Endothelial cell of umbilical vein (primary cell): ENCODE data around the gene TENM4. TPM values are rescaled to one million over a fixed set of nuclear protein-coding genes. Genes with fewer than 3 reads are reported as not detected.

Source experiments
- BruUV-seq: library from RNA; stranded (reverse); fragments of 400-500 nt; replicated peaks from 2 replicates; lab custom pipeline; 2021; lab: Mats Ljungman, UMichigan
- CTCF ChIA-PET: fragments of 300-600, 350-600 bp; sonication (Branson Sonifier 250); formaldehyde crosslinking; loops from one replicate; lab custom pipeline; 2021; ENCODE audit warnings: antibody characterized with exemption, inconsistent platforms; lab: Charles Lee
- POLR2A ChIA-PET: fragments of 300-600, 350-600 bp; sonication (Branson Sonifier 250); formaldehyde crosslinking; loops from one replicate; lab custom pipeline; 2021; ENCODE audit warnings: antibody characterized with exemption, inconsistent platforms; lab: Charles Lee
- DNase-seq: peaks from one replicate; pipeline ENCODE4 v3.0.0-alpha.2; 2011; ENCODE audit warnings: low read depth, low spot score
- FAIRE-seq: peaks from 2 replicates; lab custom pipeline; 2011; peaks lifted over from hg19 to GRCh38; lab: Jason Lieb, UNC
- H2AFZ ChIP-seq: 2 replicates; pipeline ENCODE4 v1.6.0; 2012; ENCODE audit warnings: low read depth, low read length, control low read depth, inconsistent platforms
- H3K27ac ChIP-seq: 2 replicates; pipeline ENCODE4 v1.5.1; 2011; ENCODE audit warnings: low read depth, mild to moderate bottlenecking, control low read depth, low read length, moderate library complexity; ENCODE audit not compliant: insufficient read depth
- H3K27me3 ChIP-seq, 2 experiments: 2 replicates each; pipeline versions ENCODE4 v1.6.0 to v1.6.1; 2011; ENCODE audit warnings: low read length in 2 of 2, mixed read lengths in 1 of 2; ENCODE audit not compliant: control insufficient read depth in 2 of 2, insufficient read depth in 2 of 2
- H3K36me3 ChIP-seq, 2 experiments: 2 replicates in 1 of 2; 3 replicates in 1 of 2; pipeline ENCODE4 v1.5.1; 2011; ENCODE audit warnings: low read length in 2 of 2, mild to moderate bottlenecking in 1 of 2, moderate library complexity in 1 of 2; ENCODE audit not compliant: control insufficient read depth in 2 of 2, insufficient read depth in 2 of 2; ENCODE audit errors: extremely low read depth in 1 of 2
- H3K4me1 ChIP-seq: 3 replicates; pipeline ENCODE4 v1.5.1; 2011; ENCODE audit warnings: mild to moderate bottlenecking, low read length; ENCODE audit not compliant: control insufficient read depth, insufficient read depth; ENCODE audit errors: extremely low read depth
- H3K4me2 ChIP-seq: 2 replicates; pipeline ENCODE4 v1.6.1; 2011; ENCODE audit warnings: low read length, control low read depth, mixed read lengths; ENCODE audit not compliant: insufficient read depth
- H3K4me3 ChIP-seq, 3 experiments: fragments of 200-600 bp in 1 of 3; sonication (generic), shearing (Covaris generic) in 1 of 3; replicated peaks in 1 of 3; 2 replicates each; pipeline ENCODE4 v1.5.1; 2011 to 2016; ENCODE audit warnings: control low read depth in 3 of 3, low read length in 3 of 3, mild to moderate bottlenecking in 2 of 3, inconsistent platforms in 1 of 3, low read depth in 1 of 3, moderate library complexity in 1 of 3; ENCODE audit not compliant: insufficient read depth in 1 of 3
- H3K79me2 ChIP-seq: 2 replicates; pipeline ENCODE4 v1.6.0; 2012; ENCODE audit warnings: low read length, inconsistent platforms; ENCODE audit not compliant: control insufficient read depth, insufficient read depth
- H3K9ac ChIP-seq: replicated peaks from 2 replicates; pipeline ENCODE3; 2011; ENCODE audit warnings: low read length, control low read depth; ENCODE audit not compliant: insufficient read depth; ENCODE audit errors: extremely low read depth
- H3K9me1 ChIP-seq: replicated peaks from 3 replicates; pipeline ENCODE4 v1.6.0; 2011; ENCODE audit warnings: mild to moderate bottlenecking, low read length; ENCODE audit not compliant: control insufficient read depth, insufficient read depth; ENCODE audit errors: extremely low read depth
- H3K9me3 ChIP-seq: replicated peaks from 2 replicates; pipeline ENCODE4 v1.5.1; 2012; ENCODE audit warnings: low read length, inconsistent platforms; ENCODE audit not compliant: control insufficient read depth, insufficient read depth
- H4K20me1 ChIP-seq: replicated peaks from 2 replicates; pipeline ENCODE3; 2011; ENCODE audit warnings: mild to moderate bottlenecking, low read length; ENCODE audit not compliant: control insufficient read depth, insufficient read depth; ENCODE audit errors: extremely low read depth
- GATA2 ChIP-seq: IDR thresholded peaks from 2 replicates; pipeline ENCODE4 v1.7.0; 2011; ENCODE audit warnings: low read depth, mild to moderate bottlenecking, moderate library complexity, mixed read lengths, low read length; ENCODE audit not compliant: insufficient read length, insufficient read depth
- POLR2A ChIP-seq: IDR thresholded peaks from 2 replicates; pipeline ENCODE4 v1.6.1; 2012; ENCODE audit warnings: low read depth, mild to moderate bottlenecking, control low read depth, low read length
- POLR2AphosphoS5 ChIP-seq: IDR thresholded peaks from 2 replicates; pipeline ENCODE4 v1.6.1; 2012; ENCODE audit warnings: low read depth, mild to moderate bottlenecking, control low read depth, low read length, moderate library complexity; ENCODE audit not compliant: insufficient read depth
- dilution Hi-C: fragments of 300-500 bp; cut with MboI; formaldehyde crosslinking; loops from one replicate; pipeline ENCODE4 v1.15.0; 2019; ENCODE audit warnings: low sequenced_read_pairs; ENCODE audit not compliant: extremely low pct_ligation_motif_present
- intact Hi-C: fragments of 100-400 bp; cut with micrococcal nuclease; formaldehyde crosslinking; loops from one replicate; pipeline ENCODE4 v1.10.0; 2022
- polyA plus RNA-seq, 4 experiments: library from polyadenylated mRNA; depleted of rRNA in 3 of 4; stranded (reverse) in 3 of 4; unstranded in 1 of 4; fragments of >200 nt; gene quantifications; 2 replicates each; pipeline versions ENCODE4 v1.2.1 to v1.2.3, GENCODE V29; 2011 to 2012; ENCODE audit warnings: missing spikeins in 1 of 4
- total RNA-seq: library from RNA; stranded (reverse); gene quantifications from 2 replicates; pipeline ENCODE4 v1.2.3, GENCODE V29; 2021
- TF ChIP-seq, protein P1 (sequence below), 2 donors: IDR thresholded peaks; 1 replicate in 1 of 2; 2 replicates in 1 of 2; pipeline ENCODE4 v1.5.1; 2011; ENCODE audit warnings: low read length in 2 of 2, mild to moderate bottlenecking in 2 of 2, moderate library complexity in 2 of 2, control low read depth in 1 of 2, inconsistent platforms in 1 of 2, low read depth in 1 of 2; ENCODE audit not compliant: insufficient read depth in 1 of 2; ENCODE audit errors: extremely low read depth in 1 of 2
- TF ChIP-seq, protein P2 (sequence below): IDR thresholded peaks from 2 replicates; pipeline ENCODE4 v1.6.1; 2011; ENCODE audit not compliant: insufficient read depth, insufficient read length

The TENM4 gene
- total and polyA plus RNA-seq, 2 donors (not counting 3 experiments of a cell fraction or from before 2014, with no cell fraction given), result 0.06 to 0.27 TPM

DNA sequence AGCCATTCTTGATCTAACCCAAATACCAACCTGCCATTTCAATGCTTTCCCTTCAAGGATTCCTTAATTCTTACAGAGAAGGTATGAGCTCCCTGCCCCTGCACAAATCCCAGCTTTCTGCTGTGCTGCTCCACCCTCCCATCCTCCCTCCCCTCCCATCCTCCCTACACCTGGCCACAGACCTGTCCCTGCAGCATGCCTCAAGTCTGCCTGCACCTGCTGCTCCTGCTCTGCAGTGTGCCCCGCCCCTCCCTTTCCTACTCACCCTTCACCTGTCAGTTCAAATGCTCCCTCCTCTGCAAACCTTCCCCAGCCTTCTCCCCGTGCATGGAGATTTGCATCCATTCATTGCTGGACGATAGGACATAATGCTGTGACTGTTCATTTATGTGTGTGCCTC lies 726.3 kb downstream of the TENM4 start:
- POLR2A ChIA-PET, result no interaction called here
- FAIRE-seq (no peak), DNase-seq (no peak)
- intact Hi-C loops, result no loop called here
- H3K9me3 ChIP-seq, result no peaks in the 10 kb centered on the region
- H3K27me3 ChIP-seq, result no peaks in the 10 kb centered on the region
- H3K4me2 ChIP-seq, result no peak overlapping the region
- no peaks in the 10 kb centered on the region for H3K36me3 ChIP-seq
- CTCF ChIA-PET, result interaction anchor here (1.7 to 4.7 kb wide), 6 partner anchors 8 to 386 kb away, joined by 4 to 57 read pairs (median 10); no protein-coding TSS in a partner anchor
- TF ChIP-seq, protein P1, sequence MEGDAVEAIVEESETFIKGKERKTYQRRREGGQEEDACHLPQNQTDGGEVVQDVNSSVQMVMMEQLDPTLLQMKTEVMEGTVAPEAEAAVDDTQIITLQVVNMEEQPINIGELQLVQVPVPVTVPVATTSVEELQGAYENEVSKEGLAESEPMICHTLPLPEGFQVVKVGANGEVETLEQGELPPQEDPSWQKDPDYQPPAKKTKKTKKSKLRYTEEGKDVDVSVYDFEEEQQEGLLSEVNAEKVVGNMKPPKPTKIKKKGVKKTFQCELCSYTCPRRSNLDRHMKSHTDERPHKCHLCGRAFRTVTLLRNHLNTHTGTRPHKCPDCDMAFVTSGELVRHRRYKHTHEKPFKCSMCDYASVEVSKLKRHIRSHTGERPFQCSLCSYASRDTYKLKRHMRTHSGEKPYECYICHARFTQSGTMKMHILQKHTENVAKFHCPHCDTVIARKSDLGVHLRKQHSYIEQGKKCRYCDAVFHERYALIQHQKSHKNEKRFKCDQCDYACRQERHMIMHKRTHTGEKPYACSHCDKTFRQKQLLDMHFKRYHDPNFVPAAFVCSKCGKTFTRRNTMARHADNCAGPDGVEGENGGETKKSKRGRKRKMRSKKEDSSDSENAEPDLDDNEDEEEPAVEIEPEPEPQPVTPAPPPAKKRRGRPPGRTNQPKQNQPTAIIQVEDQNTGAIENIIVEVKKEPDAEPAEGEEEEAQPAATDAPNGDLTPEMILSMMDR (IDR thresholded peaks at IDR 0.05; ENCODE audit: extremely low read depth in 1 of 2, insufficient read depth in 1 of 2, low read depth in 1 of 2, low read length in 2 of 2), result no peak
- TF ChIP-seq GATA2 (no peak), POLR2A (no peak), POLR2AphosphoS5 (no peak)
- TF ChIP-seq, protein P2, sequence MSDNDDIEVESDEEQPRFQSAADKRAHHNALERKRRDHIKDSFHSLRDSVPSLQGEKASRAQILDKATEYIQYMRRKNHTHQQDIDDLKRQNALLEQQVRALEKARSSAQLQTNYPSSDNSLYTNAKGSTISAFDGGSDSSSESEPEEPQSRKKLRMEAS, result no peak
- H4K20me1 ChIP-seq, result no peaks in the 10 kb centered on the region
- no peaks in the 10 kb centered on the region for H3K9me1 ChIP-seq
- H3K79me2 ChIP-seq, result no peaks in the 10 kb centered on the region
- H3K9ac ChIP-seq, result no peak overlapping the region
- no peak overlapping the region for H3K27ac ChIP-seq
- dilution Hi-C loops, result no loop called here
- H2AFZ ChIP-seq, result no peak overlapping the region
- no peak overlapping the region for H3K4me3 ChIP-seq
- H3K4me1 ChIP-seq, result no peaks in the 10 kb centered on the region
- no TSS peak for BruUV-seq

DNA sequence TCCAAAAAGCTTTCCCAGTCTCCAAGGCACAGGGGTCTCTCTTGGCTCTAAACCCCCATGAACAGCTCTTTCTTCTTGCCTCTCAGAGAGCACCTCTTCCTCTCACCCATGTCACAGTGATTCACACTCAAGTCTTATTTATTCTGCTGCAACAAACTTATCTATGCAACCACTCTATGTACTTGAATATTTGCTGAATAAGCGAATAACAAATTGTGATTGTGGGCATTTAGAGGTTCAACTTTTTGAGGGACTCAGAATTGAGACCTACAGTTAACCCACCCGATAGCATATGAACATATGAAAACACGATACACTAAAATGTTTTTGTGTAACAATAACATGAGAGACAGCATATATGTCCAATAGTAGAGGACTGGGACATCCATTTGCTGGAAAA lies 729.1 kb downstream of the TENM4 start:
- Histone ChIP-seq H4K20me1 (no peaks in the 10 kb centered on the region), H3K27ac (no peak overlapping the region), H3K36me3 (no peaks in the 10 kb centered on the region), H3K4me3 (no peak overlapping the region), H3K9me3 (no peaks in the 10 kb centered on the region), H3K9ac (no peak overlapping the region), H3K4me2 (no peak overlapping the region), H3K27me3 (no peaks in the 10 kb centered on the region), H3K9me1 (no peaks in the 10 kb centered on the region), H2AFZ (no peak overlapping the region), H3K4me1 (no peaks in the 10 kb centered on the region), H3K79me2 (no peaks in the 10 kb centered on the region)
- CTCF ChIA-PET, result no interaction called here
- TF ChIP-seq, protein P2, result no peak
- no peak for FAIRE-seq
- BruUV-seq, result no TSS peak
- intact Hi-C loops (no loop called here), dilution Hi-C loops (no loop called here)
- POLR2A ChIA-PET, result no interaction called here
- no peak for DNase-seq
